ENCODE measurements around the gene EPB41L5. TPM values are rescaled to one million over a fixed set of nuclear protein-coding genes. Genes with fewer than 3 reads are reported as not detected.
"Not testable (repeated sequence)": the region's sequence is repeated elsewhere in the genome, so short reads cannot be mapped to it uniquely, and the experiment has no call there.

The EPB41L5 gene
- total and polyA plus RNA-seq, 9 donors: 10.3 to 22.7 (median 12.8) TPM

GRCh38 chr2:120028795-120029194, 15.9 kb downstream of the EPB41L5 start:
- Histone ChIP-seq H3K27me3 (ENCODE audit: control insufficient read depth, insufficient read depth, low read length) (no peaks in the 10 kb centered on the region), H3K27ac (ENCODE audit: low read length) (no peak overlapping the region), H3K4me3 (ENCODE audit: low read length) (no peak overlapping the region), H3K9me3 (replicated peaks; ENCODE audit: control insufficient read depth, low read depth, low read length) (peaks cover 7% of the 10 kb centered on the region), H3K4me1 (ENCODE audit: control insufficient read depth, insufficient read depth, low read length) (no peaks in the 10 kb centered on the region), H3K36me3 (ENCODE audit: control insufficient read depth, insufficient read depth, low read length) (no peaks in the 10 kb centered on the region)
- DNase-seq: no peak
- 94% methylated on average over 5 of the region's 5 CpGs for WGBS (ENCODE audit: insufficient coverage)

- Histone ChIP-seq H3K36me3 (ENCODE audit: control insufficient read depth, insufficient read depth, low read length) (no peaks in the 10 kb centered on the region), H3K4me3 (ENCODE audit: low read length) (no peak overlapping the region)
- 88% methylated on average over 11 of the region's 15 CpGs for WGBS (ENCODE audit: insufficient coverage)
Measured at GRCh38 chr2:120029672-120030640, 17.1 kb downstream of the EPB41L5 start.

GRCh38 chr2:120032297-120032696, 19.4 kb downstream of the EPB41L5 start:
- no peaks in the 10 kb centered on the region for H3K36me3 ChIP-seq (ENCODE audit: control insufficient read depth, insufficient read depth, low read length)
- 79% methylated on average over 2 of the region's 3 CpGs for WGBS (ENCODE audit: insufficient coverage)
- no peak for DNase-seq
- no peaks in the 10 kb centered on the region for H3K27me3 ChIP-seq (ENCODE audit: control insufficient read depth, insufficient read depth, low read length)
- no peak overlapping the region for H3K27ac ChIP-seq (ENCODE audit: low read length)
- no peaks in the 10 kb centered on the region for H3K4me1 ChIP-seq (ENCODE audit: control insufficient read depth, insufficient read depth, low read length)
- no peak overlapping the region for H3K4me3 ChIP-seq (ENCODE audit: low read length)
- H3K9me3 ChIP-seq (replicated peaks; ENCODE audit: control insufficient read depth, low read depth, low read length): no peaks in the 10 kb centered on the region

More at GRCh38 chr2:120029672-120030640, 17.1 kb downstream of the EPB41L5 start:
- H3K27me3 ChIP-seq (ENCODE audit: control insufficient read depth, insufficient read depth, low read length): no peaks in the 10 kb centered on the region
- H3K9me3 ChIP-seq (replicated peaks; ENCODE audit: control insufficient read depth, low read depth, low read length): peaks cover 1% of the 10 kb centered on the region
- H3K4me1 ChIP-seq (ENCODE audit: control insufficient read depth, insufficient read depth, low read length): no peaks in the 10 kb centered on the region
- no peak for DNase-seq
- no peak overlapping the region for H3K27ac ChIP-seq (ENCODE audit: low read length)

GRCh38 chr2:120034027-120034426, 21.1 kb downstream of the EPB41L5 start:
- Histone ChIP-seq H3K4me3 (ENCODE audit: low read length) (no peak overlapping the region), H3K4me1 (ENCODE audit: control insufficient read depth, insufficient read depth, low read length) (no peaks in the 10 kb centered on the region), H3K27me3 (ENCODE audit: control insufficient read depth, insufficient read depth, low read length) (no peaks in the 10 kb centered on the region), H3K9me3 (replicated peaks; ENCODE audit: control insufficient read depth, low read depth, low read length) (no peaks in the 10 kb centered on the region), H3K27ac (ENCODE audit: low read length) (no peak overlapping the region), H3K36me3 (ENCODE audit: control insufficient read depth, insufficient read depth, low read length) (no peaks in the 10 kb centered on the region)
- DNase-seq: no peak
- WGBS (ENCODE audit: insufficient coverage): 40% methylated on average over 1 of the region's 2 CpGs

- Histone ChIP-seq H3K27ac (ENCODE audit: low read length) (no peak overlapping the region), H3K9me3 (replicated peaks; ENCODE audit: control insufficient read depth, low read depth, low read length) (no peaks in the 10 kb centered on the region), H3K4me3 (ENCODE audit: low read length) (no peak overlapping the region), H3K36me3 (ENCODE audit: control insufficient read depth, insufficient read depth, low read length) (no peaks in the 10 kb centered on the region), H3K27me3 (ENCODE audit: control insufficient read depth, insufficient read depth, low read length) (no peaks in the 10 kb centered on the region), H3K4me1 (ENCODE audit: control insufficient read depth, insufficient read depth, low read length) (no peaks in the 10 kb centered on the region)
- DNase-seq: no peak
- WGBS (ENCODE audit: insufficient coverage): 100% methylated on average over 1 of the region's 4 CpGs
Measured at GRCh38 chr2:120034621-120035020, 21.7 kb downstream of the EPB41L5 start.

GRCh38 chr2:120036145-120036544, 23.3 kb downstream of the EPB41L5 start:
- DNase-seq: no peak
- no CpG with 5 or more reads among the region's 1 CpG for WGBS (ENCODE audit: insufficient coverage)
- no peaks in the 10 kb centered on the region for H3K4me1 ChIP-seq (ENCODE audit: control insufficient read depth, insufficient read depth, low read length)
- no peak overlapping the region for H3K4me3 ChIP-seq (ENCODE audit: low read length)
- H3K36me3 ChIP-seq (ENCODE audit: control insufficient read depth, insufficient read depth, low read length): no peaks in the 10 kb centered on the region
- no peaks in the 10 kb centered on the region for H3K9me3 ChIP-seq (replicated peaks; ENCODE audit: control insufficient read depth, low read depth, low read length)
- no peaks in the 10 kb centered on the region for H3K27me3 ChIP-seq (ENCODE audit: control insufficient read depth, insufficient read depth, low read length)
- no peak overlapping the region for H3K27ac ChIP-seq (ENCODE audit: low read length)

GRCh38 chr2:120037995-120038541, 25.2 kb downstream of the EPB41L5 start:
- Histone ChIP-seq H3K4me1 (ENCODE audit: control insufficient read depth, insufficient read depth, low read length) (no peaks in the 10 kb centered on the region), H3K27me3 (ENCODE audit: control insufficient read depth, insufficient read depth, low read length) (no peaks in the 10 kb centered on the region), H3K4me3 (ENCODE audit: low read length) (no peak overlapping the region), H3K9me3 (replicated peaks; ENCODE audit: control insufficient read depth, low read depth, low read length) (no peaks in the 10 kb centered on the region), H3K27ac (ENCODE audit: low read length) (no peak overlapping the region), H3K36me3 (ENCODE audit: control insufficient read depth, insufficient read depth, low read length) (no peaks in the 10 kb centered on the region)
- WGBS (ENCODE audit: insufficient coverage): 100% methylated on average over 1 of the region's 4 CpGs
- no peak for DNase-seq

GRCh38 chr2:120042359-120042758, 29.5 kb downstream of the EPB41L5 start:
- H3K27me3 ChIP-seq (ENCODE audit: control insufficient read depth, insufficient read depth, low read length): no peaks in the 10 kb centered on the region
- no peaks in the 10 kb centered on the region for H3K4me1 ChIP-seq (ENCODE audit: control insufficient read depth, insufficient read depth, low read length)
- H3K4me3 ChIP-seq (ENCODE audit: low read length): no peak overlapping the region
- DNase-seq: peak; percentile 5
- H3K27ac ChIP-seq (ENCODE audit: low read length): no peak overlapping the region
- no CpG with 5 or more reads among the region's 1 CpG for WGBS (ENCODE audit: insufficient coverage)
- H3K9me3 ChIP-seq (replicated peaks; ENCODE audit: control insufficient read depth, low read depth, low read length): peaks cover 8% of the 10 kb centered on the region
- H3K36me3 ChIP-seq (ENCODE audit: control insufficient read depth, insufficient read depth, low read length): peaks cover 4% of the 10 kb centered on the region

GRCh38 chr2:120044336-120044735, 31.5 kb downstream of the EPB41L5 start:
- Histone ChIP-seq H3K9me3 (replicated peaks; ENCODE audit: control insufficient read depth, low read depth, low read length) (peaks cover 8% of the 10 kb centered on the region), H3K27ac (ENCODE audit: low read length) (no peak overlapping the region), H3K4me1 (ENCODE audit: control insufficient read depth, insufficient read depth, low read length) (no peaks in the 10 kb centered on the region), H3K36me3 (ENCODE audit: control insufficient read depth, insufficient read depth, low read length) (peaks cover 4% of the 10 kb centered on the region), H3K4me3 (ENCODE audit: low read length) (no peak overlapping the region), H3K27me3 (ENCODE audit: control insufficient read depth, insufficient read depth, low read length) (no peaks in the 10 kb centered on the region)
- DNase-seq: no peak

GRCh38 chr2:120045775-120046174, 32.9 kb downstream of the EPB41L5 start:
- not testable (repeated sequence) for H3K36me3 ChIP-seq (ENCODE audit: control insufficient read depth, insufficient read depth, low read length); H3K9me3 ChIP-seq (replicated peaks; ENCODE audit: control insufficient read depth, low read depth, low read length); H3K27ac ChIP-seq (ENCODE audit: low read length); H3K4me3 ChIP-seq (ENCODE audit: low read length); DNase-seq; H3K27me3 ChIP-seq (ENCODE audit: control insufficient read depth, insufficient read depth, low read length); H3K4me1 ChIP-seq (ENCODE audit: control insufficient read depth, insufficient read depth, low read length)
- WGBS (ENCODE audit: insufficient coverage): no CpG with 5 or more reads among the region's 4 CpGs
